Activated CD4-positive, alpha-beta T cell treated with anti-CD3 and anti-CD28 coated beads for 24 hours (primary cell): ENCODE data around the gene SNCAIP.
"Not testable (repeated sequence)": the region's sequence is repeated elsewhere in the genome, so short reads cannot be mapped to it uniquely, and the experiment has no call there.

Experiments used
- DNase-seq, 2 donors: peaks; one replicate each; pipeline ENCODE4 v3.0.0-alpha.2; 2020; ENCODE audit warnings: low read depth in 2 of 2

SNCAIP gene

DNA sequence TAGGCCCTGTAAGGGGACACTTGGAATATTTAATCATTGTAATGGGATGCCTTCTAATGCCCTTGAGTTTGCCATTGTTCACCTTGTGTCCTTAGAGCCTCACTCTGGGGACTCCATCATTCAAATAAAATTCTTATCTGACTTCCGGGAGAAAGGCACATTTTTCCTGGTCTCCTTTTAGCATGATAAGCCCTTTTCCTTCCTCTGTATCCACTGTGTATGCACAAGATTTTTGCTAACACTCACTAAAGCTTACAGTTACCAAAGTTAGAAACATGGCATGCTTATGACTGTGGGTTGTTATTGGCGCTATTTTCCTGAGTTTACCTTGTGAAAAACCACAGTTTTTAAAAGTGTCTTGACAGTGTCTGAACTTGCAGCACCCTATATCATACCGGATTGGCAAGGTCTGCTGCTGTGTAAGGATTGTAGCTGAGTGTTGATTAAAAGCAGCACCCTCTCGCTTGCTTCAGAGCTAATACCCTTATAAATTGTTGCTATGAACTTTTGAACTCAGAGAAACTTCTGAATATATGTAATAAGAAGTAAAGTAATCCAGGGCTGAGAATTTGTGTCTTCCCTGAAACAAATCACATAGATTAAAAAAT, 46.4 kb downstream of the SNCAIP start:
- no peak for DNase-seq

DNA sequence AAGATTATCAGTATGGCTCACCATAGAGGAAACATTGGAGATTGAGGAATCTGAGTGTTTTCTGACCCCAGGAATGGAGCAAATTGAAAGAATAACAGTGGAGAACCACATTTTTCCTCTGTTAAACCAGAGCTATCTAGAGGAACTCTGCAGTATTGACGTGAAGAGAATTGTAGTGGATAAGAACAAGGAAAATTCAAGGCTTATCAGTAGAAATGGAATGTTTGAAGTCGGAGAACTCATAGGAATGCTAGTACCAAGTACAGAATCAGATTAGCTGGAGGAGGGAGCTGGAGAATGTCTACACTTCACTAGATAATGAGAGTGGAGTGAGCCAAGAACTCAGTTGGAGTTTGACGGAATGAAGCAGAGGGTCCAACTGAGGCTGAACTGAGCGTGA, 50.3 kb downstream of the SNCAIP start:
- DNase-seq, result no peak

DNA sequence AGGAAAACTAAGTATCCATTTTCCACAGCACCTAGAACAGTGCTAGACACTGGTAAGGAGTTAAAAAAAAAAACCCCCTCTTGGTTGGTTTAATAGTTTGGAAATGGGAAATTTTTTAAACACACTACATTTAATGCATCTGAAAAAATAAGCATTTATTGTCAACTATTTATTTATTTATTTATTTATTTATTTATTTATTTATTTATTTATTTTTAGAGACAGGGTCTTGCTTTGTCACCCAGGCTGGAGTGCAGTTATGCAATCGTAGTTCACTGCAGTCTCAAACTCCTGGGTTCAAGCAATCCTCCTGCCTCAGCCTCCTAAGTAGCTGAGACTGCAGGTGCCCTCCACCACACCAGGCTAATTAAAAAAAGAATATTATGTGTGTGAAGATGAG, 51.6 kb downstream of the SNCAIP start:
- DNase-seq, result no peak

DNA sequence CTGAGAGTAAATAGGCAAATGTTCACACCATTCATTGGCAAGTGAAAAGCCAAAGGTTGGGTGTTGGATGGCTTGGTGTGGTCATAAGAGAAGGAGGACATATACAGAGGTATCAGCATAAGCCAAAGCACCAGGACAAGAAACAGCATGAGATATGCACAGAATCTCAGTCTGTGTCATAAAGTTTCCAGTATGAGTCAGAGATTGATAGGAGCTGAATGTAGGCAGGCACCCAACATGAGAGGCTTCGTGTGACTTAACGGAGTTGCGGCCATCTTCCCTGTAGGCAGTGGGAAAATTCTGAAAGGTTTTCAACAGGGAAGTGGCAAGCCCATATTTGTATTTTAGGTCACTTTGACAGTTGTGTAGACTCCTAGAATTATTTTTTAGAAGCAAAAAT, 54.5 kb downstream of the SNCAIP start:
- DNase-seq, result no peak

DNA sequence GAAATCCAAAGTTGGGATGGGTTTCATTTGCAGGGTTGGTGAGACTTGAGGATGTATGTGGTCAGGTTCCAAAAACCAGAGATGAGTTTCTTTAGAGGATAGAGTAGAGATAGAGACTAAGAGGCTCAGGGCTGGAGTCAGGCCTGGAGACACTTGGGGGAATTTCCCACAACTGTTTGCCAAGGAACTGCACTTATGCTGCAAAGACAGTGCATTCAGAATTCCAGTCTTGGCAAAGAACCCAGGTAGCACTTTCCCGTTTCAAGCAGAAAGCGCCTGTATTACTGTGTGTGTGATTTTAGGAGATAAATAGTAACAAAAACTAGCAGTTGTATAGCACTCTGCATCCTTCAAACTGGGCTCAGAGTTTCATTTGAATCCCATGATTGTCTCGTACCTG, 55.4 kb downstream of the SNCAIP start:
- no peak for DNase-seq

DNA sequence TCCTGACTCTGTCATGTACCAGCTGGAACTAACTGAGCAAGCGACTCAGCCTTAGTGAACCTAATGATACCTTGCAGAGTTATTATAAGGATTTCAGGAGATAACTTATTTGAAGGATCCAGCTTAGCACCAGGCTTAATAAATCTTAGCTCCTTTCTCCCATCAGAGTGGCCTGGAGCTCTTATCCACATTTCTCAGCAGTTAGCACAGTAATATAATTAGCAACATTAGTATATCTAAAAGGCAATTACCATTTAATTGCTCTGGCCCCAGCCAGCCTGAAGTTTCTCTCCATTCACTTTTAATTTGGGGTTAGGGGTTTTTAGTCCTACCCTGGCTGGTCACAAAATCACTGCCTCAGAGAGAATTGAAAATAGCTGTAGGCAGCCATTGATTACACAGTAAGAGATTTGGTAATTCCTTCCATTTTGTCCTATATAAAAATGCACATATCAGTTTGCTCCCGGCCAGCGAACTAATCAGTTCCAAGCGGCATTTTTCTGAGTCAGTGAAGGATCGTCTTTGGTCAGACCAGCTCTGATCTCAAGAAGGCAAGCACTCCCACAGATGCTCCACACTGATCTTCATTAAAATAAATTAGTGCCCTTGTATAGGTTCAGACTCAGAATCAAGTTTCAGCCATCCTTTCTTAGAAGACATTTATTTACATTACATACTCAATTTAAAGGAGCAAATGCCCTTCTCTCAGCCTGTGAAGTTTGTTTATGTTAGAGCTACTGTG, 56.6 kb downstream of the SNCAIP start:
- no peak for DNase-seq

DNA sequence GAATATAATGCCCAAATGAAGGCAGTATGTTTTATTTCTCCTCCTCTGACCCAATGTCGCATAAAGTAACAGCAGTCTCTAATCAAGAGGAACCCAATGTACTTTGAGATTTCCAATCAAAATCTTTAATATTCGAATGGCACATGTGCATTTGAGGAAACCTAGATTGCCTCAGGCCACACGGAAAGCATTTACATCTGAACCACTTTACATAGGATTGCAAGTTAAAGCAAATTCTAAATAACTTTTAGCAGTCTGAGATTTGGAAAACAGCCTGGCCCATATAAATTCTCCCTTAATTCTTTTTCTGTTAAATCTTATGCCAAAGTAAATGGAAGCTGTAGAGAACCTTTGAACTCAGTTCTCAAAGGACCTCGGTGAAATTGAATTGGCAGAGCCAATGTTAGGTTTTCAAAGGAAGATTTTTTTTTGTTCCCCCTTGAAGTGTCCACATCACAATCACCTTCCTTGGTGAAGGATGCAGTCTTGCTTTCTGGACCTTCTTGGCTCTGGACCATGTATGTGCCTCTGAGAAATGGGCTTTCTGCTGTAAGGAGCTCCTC, 57.3 kb downstream of the SNCAIP start:
- DNase-seq, result no peak

DNA sequence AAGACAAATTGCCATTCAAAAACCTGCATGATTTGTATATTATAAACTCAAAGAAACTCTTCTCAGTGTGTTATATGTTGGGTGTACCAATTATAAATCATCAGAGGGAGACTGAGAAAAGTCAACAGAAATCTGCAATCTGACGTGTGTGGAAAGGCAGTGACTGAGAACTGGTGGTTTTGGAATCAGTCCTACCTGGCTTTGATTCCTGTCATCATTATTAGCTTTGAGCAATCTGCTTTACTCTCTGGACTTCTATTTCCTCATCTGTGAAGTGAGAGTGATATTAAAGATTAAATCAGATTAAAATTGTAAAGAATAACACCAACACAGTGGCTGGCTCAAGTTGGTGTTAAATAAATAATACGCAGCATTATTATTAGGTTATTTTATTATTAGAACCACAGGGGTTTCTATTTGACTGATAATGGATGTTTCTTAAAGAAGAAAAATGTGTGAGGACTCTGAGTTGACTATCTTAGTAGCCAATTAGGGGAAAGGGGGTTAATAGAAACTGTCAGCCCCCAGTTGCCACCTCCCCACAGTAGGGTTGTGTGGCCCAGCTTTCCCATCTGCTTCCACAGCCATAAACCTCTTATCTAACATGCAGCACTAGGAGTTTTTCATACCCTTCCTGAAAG, 59.6 kb downstream of the SNCAIP start:
- no peak for DNase-seq

DNA sequence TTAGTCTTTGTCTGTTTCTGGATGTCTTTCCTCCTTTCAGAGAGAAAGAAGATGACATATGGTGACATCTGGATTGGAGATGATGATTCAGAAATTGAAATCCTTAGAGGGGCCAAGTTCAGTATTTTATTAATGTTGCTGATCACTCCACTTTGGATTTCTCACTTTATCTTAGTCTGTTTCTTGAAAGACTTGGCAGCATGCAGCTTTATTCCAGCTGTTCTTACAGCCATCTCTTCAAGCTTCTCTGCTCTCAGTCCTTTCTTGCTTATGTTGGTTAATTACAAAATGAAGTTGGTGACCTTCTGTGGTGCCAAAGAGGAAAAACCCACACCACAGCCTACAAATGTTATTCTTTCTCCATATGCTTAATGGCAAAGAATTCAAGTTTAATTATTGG, 62.1 kb downstream of the SNCAIP start:
- no peak for DNase-seq

DNA sequence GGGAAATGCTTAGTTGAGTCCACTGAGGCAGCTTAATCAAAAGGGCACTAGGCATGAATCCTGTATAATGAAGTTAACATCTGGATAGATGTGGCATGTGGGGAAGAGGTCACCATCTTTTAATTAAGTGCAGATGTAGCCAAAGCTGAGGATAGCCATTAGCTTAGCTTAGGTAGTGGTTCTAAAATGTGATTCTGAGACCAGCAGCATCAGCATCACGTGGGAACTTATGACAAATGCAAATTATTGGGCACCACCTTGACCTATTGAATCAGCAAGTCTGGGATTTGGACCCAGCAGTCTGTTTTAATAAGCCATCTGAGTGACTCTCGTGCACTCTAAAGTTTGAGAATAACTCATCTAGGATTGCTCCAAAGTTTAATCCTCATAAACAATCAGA, 63.8 kb downstream of the SNCAIP start:
- no peak for DNase-seq

DNA sequence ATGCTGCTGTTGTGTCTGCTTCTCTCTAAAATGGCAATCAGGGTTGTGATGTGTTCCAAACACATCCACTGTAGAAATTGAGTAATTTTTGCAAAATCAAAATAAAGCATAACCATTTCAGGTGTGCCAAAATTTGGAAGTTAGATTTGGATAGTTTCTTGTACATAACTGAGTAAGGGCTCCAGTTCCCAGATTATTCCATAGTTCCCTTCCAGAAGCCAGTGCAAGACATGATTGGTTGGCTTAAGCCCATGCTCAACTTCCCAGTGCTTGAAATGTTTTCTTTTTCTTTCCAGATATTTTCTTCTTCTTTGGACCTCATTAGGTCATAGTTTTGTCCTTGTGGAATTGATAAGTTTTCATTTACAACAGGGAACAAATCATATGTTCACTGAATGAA, 64.2 kb downstream of the SNCAIP start:
- DNase-seq, result no peak

DNA sequence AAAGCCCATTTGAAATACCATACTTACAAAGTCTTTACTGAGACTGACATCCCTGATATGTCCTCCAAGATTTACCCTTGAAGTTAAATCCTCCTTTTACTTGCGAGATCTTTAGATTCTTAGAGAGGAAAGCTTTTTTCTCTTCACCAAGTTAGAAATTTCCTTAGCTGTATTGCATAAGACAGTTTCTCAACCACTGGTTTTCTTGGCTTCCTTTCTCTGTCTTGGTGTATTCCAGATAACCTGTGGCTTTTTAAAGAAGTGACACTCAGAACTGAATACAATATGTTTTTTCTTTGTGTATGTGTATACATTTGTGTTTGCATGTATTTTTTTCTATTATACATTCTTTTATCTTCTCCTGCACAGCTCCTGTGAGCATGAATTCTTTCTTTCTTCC, 65.0 kb downstream of the SNCAIP start:
- no peak for DNase-seq

DNA sequence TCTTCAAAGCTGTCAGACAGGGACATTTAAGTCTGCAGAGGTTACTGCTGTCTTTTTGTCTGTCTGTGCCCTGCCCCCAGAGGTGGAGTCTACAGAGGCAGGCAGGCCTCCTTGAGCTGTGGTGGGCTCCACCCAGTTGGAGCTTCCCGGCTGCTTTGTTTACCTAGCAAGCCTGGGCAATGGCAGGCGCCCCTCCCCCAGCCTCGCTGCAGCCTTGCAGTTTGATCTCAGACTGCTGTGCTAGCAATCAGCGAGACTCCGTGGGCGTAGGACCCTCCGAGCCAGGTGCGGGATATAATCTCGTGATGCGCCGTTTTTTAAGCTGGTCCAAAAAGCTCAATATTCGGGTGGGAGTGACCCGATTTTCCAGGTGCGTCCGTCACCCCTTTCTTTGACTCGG, 70.9 kb downstream of the SNCAIP start:
- not testable (repeated sequence) for DNase-seq

DNA sequence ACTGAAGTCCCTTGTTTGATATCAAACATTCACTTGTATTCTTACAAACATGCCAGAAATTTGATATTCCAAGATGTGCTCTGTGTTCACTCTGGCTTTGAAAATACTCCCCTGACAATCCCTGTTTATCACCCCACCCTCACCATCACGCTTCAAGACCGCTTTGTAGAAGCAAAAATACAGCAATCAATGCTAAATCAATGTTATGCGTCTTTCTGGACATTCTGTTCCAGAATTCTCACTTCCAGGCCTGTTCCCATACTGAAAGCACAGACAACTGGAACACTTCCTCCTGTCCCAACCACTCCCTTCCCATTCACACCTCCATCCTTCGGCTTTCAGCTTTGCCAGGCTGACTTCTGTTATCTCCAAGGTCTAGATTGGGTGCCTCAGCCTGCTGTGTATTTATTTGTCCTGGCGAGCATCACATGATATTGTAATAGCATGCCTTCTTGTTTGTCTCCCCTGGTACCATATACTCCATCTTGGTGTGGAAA, 72.8 kb downstream of the SNCAIP start:
- DNase-seq, result no peak

DNA sequence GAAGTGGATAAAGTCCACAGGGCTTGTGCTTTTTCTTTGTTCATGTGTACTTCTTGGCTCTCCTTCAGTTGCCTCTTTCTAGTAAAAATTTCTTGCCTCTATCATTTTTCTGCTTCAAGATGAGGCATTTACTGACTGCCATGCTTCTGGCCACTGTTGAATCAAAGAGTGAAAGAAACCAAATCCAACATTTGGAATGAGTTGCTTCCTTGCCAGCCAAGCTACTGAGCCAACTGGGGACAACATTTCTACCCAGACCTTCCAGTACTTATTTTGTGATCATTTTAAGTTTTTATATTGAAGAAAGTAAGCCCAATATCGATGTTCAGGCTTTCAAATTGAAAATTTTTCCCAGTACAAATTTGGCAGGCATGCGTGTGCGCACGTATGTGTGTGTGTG, 73.2 kb downstream of the SNCAIP start:
- DNase-seq, result no peak

DNA sequence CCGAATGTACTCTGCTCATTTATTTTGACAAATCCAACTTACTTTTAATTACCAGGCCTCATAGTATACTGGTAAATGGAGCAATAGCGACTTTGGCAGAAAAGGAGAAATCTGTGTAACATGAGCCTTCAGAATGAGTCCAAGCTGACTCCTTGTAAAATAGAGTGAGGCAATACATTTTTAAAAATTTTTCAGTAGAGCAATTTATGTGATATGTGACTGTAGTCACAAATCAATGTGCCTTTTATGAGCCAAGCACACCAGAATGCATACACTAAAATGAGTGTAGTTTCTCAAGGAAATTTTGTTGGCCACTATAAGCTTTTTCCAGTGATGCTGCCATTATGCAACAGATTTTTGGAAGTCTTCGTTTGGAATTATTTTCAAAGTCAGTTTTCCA, 73.8 kb downstream of the SNCAIP start:
- DNase-seq, result no peak

DNA sequence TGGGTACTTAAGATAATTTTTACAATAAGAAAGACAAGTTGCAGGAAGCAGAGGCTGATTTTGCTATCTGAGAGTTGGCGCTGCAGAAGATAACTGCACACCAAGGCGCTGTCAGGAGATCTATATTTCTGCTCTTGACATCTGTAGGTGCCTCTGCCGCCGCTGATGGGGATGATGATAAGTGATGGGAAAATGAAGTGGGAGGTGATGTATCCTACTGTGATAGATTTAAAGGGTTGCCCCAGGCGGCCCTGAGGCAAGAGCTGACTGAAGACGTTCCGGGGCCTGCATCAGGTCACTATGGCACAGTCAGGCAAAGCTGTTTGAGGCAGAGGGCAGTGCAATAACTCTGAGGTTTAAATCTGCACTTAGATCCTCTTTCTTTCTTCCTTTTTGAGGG, 78.1 kb downstream of the SNCAIP start:
- no peak for DNase-seq

DNA sequence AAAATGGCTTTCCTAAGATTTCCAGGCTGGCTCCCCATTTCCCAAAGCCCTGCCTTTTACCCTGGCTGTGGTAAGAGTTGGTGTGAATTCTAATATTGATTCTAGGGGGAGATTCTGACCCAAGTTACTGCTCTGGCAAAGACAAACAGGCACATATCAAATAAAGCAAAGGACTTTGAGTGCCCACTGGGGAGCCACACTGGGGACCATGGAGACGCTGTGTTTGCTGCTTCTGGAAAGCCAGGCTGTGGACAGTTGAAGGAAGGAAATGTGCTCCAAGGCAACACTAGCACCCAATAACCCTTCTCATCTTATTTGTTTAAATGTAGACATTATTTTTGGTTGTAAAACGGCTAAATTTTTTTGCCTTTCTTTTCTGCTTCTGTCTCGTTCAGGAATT, 78.7 kb downstream of the SNCAIP start:
- DNase-seq, result no peak

DNA sequence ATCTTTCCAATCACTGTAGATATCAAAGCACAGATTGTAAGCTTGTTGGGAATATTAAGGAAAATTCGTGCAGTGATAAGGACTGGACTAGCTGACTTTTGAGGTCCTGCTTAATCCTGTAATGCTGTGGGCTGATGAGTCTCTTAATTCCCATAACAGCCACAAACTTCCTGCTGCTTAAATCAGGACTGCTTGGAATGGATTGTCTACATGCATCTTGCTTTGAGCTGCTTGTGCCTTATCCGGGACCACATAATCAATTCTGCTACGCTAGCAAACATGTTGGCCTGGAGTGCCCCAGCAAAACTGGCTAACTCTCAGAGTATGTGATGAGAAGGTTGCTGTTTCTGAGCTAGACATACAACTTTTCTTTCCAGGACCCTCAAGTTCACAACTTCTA, 79.6 kb downstream of the SNCAIP start:
- DNase-seq, result no peak

DNA sequence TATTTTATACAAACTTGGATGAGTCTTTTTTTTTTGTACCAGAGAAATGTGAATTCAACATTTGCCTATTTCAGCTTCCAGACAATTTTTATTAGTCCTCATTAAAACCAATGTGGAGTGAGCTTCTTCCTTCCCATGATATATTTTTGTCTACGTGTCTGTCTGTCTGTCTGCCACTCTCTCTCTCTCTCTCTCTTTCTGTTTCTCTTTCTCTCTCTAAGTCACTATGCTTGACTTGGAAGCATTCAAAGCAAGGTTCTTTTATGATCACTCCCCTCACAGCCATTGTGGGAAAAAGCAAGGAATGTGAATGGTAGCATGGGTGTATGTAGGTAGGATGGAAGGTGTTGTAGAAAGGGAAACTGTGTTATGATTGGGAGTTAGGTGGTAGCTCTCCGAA, 80.2 kb downstream of the SNCAIP start:
- DNase-seq, result no peak

DNA sequence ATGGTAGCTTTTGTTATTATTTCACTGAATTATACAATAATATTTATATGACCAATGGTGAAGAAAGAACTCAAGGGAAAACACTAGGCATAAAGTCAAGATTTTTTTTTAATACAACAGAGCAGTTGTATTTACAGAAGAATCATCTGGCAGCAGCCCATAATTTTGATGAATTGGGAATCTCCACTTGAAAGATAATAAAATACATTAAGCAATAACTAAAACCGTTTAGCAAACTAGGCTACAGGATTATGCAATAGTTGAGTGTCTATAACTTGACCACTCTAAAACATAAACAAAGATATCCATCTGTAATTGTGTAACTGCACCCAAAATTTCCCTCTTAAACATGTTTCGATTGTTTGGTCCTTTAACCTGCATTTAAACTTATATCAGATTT, 80.8 kb downstream of the SNCAIP start:
- DNase-seq, result no peak

DNA sequence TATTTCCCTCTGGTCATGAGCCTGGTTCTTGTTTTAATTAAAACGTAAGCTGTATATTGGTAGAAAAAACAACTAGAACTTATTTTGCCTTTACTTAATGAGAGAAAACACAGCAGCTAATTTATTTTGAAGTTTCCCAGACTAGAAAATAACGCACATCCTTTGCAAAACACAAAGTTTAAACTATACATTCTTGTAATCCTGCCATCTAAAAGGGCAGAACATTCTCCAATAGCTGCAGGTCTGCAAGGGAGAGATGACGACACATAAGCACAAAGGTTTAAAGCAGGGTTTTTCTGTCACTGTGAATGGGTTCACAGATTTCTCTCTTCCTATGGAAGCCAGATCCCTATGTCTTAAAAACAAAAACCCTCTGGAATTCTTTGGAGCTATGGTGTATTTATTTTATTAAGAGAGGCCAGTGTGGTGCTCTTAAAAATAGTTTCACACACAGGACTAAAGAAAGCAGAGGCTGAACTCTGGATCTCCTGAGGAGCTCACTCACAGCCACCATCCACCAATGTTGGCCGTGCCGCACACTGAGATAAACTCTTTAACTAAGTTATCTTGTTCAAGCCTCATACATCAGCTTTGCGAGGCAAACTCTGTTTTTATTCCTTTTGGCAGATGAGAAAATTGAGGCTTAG, 82.4 kb downstream of the SNCAIP start:
- DNase-seq, result no peak
